Skin of body (tissue), 2 donors: ENCODE measurements around the gene PHACTR1. TPM values are rescaled to one million over a fixed set of nuclear protein-coding genes. Genes with fewer than 3 reads are reported as not detected.

Experiments
- DNase-seq: peaks from one replicate; lab custom pipeline; 2025; lab: John Stamatoyannopoulos, UW
- total RNA-seq: library from RNA; depleted of rRNA; stranded (reverse); fragments of >200 nt; gene quantifications from one replicate; pipeline ENCODE4 v1.2.3, GENCODE V29; 2014

The PHACTR1 gene
- total RNA-seq, 1 donor from 2014 or later = 12.7 TPM

DNA sequence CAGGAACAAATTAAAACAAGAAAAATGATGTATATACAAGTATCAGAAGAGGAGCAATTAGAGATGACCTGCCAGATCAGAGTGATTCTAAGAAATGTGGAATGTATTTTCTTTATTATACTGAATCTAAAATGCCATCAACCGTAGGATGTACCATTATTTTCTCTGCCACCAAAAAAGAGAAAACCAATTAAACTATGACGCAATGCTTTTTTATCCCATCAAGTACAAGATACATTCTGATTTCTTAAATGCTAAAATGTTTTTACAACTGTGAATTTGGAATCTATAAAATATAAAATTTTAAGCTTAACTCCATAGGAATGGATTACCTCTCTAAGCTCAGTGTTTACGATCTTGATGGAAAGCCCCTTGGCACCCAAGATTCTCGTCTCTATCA is 85.9 kb downstream of the PHACTR1 start:
- no peak for DNase-seq

- DNase-seq = no peak
These were observed 86.9 kb downstream of the PHACTR1 start for GRCh38 chr6:12803486-12803885.

DNA sequence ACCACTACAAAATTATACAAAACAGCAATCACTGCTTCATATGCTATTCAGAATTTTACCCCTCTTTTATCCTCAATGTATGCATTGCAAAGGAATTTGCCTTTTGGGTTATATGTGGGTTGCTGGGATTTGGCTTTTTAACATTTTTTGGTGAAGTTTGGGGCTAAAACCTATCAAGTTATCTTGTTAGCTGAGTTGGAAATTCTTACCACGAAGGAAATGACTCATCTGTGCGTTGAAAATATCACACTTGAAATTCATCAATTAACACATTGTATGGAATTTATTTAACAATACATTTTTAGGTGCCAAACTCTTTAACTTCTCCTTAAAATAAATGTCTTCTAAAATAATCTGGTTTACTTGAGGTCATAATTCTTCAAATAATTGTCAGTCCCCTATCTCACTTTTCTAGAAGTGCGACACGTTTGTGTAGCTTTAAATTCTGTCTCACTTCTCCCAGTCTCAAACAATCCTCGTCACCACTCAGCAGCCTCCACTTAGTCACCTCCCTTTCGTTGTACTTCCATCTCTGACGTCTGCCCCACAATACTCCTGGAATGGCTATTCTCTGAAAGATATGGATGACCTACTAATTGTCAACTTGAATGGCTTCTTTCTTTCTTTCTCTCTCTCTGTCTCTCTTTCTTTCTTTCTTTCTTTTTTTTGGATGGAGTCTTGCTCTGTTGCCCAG is 88.5 kb downstream of the PHACTR1 start:
- no peak for DNase-seq

- no peak for DNase-seq
These were observed 89.6 kb downstream of the PHACTR1 start for GRCh38 chr6:12806136-12806535.

DNA sequence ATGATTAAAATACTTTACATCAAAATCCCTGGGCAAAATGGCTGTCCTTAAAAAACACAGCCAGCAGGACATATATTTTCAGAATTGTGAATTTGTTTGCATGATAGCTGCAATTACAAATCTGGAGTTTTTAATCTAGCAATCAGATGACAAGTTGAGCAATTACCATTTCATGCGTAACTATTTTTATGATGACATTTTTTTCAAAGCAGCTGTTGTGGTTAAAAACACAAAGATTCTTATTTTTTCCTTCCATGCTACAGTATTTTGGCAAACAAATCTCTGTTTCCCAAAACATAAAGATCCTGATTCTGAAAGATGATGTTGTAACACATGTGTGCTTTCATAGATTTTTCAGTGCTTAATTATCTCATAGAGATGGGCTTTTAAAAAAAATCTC is 90.2 kb downstream of the PHACTR1 start:
- DNase-seq = peak; percentile 75

GRCh38 chr6:12811519-12811918 is 95.0 kb downstream of the PHACTR1 start:
- DNase-seq = no peak

- DNase-seq = no peak
These were observed 96.8 kb downstream of the PHACTR1 start for GRCh38 chr6:12813321-12813720.

DNA sequence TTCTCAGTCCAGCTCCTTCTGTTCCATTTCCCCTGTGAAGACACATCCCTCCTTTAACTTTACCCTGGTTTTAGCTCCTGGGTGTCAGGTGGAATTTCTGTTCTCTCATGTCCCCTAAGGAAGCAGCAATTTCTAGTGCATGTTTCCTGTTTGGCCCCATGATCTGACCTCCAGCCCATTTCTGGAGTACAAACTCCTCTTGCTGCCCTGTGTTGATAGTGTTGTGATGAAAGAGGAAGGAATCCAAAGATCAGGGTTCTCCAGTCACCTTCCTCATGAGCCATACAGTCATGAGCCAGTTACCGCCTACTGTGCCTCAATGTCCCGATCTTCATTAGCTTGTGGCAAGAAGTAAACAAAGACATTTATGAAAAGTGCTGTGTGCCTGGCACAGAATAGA is 97.4 kb downstream of the PHACTR1 start:
- DNase-seq = no peak

- no peak for DNase-seq
These were observed 98.5 kb downstream of the PHACTR1 start for GRCh38 chr6:12815089-12815488.

DNA sequence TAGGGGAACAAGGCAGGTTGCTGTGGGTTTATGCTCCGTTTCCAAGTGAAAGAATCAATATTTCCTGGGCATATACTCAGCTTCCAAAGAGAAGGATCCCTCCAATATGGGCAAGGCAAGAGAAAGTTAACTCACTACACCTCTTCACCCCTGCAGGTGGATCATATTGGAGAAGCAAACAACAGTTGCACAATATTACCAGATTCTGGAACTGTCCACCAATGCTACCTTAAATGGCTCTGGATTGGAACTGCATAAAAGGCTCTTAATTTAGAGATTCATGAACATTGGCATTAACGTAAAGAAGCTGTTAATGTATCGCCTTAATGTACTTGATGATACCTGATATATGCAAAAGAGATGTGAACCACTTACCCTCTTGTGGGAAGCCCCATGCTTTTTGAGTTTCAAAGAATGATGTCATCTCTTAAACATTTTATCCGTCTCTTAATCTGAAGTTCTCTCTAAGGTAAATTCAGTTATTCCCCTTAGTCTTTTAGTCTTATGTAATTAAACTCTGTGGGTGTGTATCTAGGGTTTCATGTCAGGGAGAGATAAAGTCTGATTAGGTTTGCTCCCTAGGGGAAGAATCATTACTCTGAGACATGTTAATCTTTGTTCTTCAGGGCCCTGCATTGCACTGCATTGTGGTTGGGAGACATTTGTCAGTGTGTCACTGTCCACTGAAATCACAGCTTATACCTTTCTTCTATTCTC is 99.5 kb downstream of the PHACTR1 start:
- DNase-seq = no peak

- no peak for DNase-seq
These were observed 101.8 kb downstream of the PHACTR1 start for GRCh38 chr6:12818324-12818723.

- DNase-seq = no peak
These were observed 107.3 kb downstream of the PHACTR1 start for GRCh38 chr6:12823847-12824246.

- DNase-seq = no peak
These were observed 110.0 kb downstream of the PHACTR1 start for GRCh38 chr6:12826584-12826983.

DNA sequence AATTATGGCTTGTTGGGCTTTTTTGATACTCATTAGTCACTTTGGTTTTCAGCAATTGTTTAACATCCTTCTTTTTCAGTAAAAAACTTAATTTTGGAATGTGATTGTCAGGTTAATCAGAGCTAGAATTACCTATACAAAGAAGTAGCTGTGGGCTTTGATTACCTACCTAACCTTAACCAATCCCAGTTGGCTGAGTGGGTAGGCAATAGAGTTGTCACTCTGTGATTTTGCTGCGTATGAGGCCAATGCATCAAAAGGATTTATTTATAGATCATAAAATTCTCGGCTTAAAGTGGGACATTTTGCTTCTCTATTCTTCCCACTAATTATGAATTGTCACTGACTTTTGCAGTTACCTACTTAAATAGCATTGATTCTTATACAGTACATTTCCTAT is 111.4 kb downstream of the PHACTR1 start:
- no peak for DNase-seq

DNA sequence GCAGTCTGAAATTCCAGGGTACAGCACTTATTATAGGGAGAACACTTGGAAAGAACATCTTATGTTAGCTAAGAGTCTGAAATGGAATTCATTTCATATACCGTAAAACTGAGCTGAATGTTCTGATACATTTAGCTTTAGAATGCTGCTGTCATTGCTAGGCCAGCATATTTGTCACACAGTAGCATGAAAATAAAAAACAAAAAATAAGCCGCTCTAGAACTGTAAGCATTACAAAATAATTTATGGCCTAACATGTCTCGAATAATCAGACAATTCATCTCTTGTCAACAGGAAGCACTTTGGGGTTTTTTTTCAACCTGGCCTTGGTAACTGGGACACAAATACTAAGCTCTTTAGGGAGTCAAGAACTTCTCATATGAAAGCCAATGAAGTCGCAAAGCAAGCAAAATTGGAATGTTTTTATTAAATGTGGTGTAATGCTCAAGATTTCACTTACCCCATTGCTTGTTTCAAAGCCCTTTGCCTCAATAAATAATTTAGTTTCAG is 115.7 kb downstream of the PHACTR1 start:
- no peak for DNase-seq

DNA sequence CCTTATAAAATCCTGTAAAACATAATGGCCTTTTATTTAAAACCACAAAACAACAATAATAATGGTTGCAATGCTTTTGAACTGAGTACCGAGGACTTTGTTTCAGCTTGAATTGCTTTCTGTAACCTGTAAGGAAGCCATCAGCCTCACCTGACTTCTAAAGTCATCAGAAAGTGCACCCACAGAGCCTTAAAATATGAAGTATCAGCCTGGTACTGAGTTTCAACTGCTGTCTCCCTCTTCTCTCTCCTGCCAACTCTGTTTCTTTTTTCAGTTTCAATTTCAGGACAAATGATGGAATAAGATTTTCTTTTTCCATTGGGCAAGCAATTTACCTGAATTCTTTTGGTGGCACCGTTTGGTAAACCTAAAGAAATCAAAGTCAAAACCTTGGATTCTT is 119.4 kb downstream of the PHACTR1 start:
- no peak for DNase-seq

DNA sequence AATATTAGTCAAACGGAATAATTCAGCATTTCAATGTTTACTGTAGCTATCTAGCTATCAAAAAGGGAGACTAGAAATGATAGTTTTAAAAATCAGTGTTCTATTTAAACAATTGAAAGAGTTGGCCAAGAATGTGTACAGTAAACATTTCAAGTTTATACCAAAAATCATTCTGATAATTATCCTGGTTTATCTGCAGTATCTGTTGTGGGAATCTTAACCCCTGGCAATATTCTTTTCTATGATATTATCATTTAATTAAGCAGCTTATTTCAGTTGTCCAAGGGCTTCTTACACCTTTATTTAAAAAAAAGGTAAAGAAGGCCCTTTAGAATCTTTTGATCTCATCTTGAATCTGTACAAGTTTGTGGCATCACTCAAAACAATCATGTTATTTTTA is 125.1 kb downstream of the PHACTR1 start:
- DNase-seq = no peak

- no peak for DNase-seq
These were observed 125.5 kb downstream of the PHACTR1 start for GRCh38 chr6:12842114-12842513.

GRCh38 chr6:12842658-12843057 is 126.1 kb downstream of the PHACTR1 start:
- DNase-seq = no peak

- peak; percentile 3 for DNase-seq
These were observed 128.0 kb downstream of the PHACTR1 start for GRCh38 chr6:12844284-12845223.

DNA sequence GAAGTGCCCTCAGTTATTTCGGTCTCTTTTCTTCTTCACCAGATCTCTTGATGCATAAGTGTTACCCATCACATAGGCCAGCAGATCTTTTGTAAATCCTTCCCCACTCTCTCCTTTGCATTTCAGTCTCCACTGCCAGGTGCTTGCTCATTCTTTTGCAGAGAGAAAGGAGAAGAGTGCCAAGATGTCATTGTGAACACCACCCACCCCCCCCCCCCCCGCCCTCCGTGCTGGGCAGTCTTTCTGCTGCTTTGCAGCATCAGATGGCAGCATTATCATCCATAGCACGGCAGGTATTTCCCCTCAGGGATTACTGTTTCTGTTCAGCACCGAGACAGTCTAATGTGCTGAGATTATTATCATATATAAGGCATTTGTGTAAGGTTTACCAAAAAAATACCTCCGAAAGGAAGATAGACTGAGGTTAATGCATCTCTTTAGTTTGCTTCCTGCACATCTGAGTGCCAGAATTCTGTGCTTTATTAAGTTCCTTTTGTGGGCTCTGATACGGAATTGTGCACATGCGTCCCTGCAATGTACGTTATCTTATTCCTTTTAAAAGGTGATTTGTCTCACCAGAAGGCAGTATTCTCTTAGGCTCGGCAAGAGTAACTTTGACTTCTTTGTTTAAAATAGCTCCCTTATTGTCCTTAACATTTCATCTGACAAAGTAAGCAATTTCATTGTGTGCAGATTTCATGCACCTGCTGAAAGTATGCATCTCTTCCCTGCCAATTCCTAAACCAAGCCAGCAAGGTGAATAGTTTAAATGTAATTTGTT is 128.8 kb downstream of the PHACTR1 start:
- no peak for DNase-seq
